Measurements from ENCODE around the gene MIB1. TPM values are rescaled to one million over a fixed set of nuclear protein-coding genes. Genes with fewer than 3 reads are reported as not detected.

MIB1 gene
- total and polyA plus RNA-seq, 2 donors (not counting 1 experiment from before 2014, with no cell fraction given): 1.8 to 25.5 TPM

- Mint-ChIP-seq H3K4me1 (no peaks in the 10 kb centered on the region), H3K27me3 (peaks cover 14% of the 10 kb centered on the region), H3K9me3 (ENCODE audit: insufficient read depth) (no peaks in the 10 kb centered on the region), H3K4me3 (no peak overlapping the region), H3K27ac (no peak overlapping the region)
- Histone ChIP-seq H3K4me3 (ENCODE audit: control extremely low read depth in 1 of 5, extremely low read depth in 1 of 5, insufficient read depth in 1 of 5, low read depth in 2 of 5, low read length in 4 of 5) (no peak overlapping the region), H3K27ac (ENCODE audit: low read length in 2 of 2) (no peak overlapping the region), H3K27me3 (replicated peaks in 1 of 4; ENCODE audit: control extremely low read depth in 1 of 4, control insufficient read depth in 3 of 4, insufficient read depth in 4 of 4, low read length in 3 of 4) (peaks cover 0 to 5% (median 1%) of the 10 kb centered on the region in 4 experiments), H3K4me2 (replicated peaks; ENCODE audit: low read depth, low read length, poor library complexity, severe bottlenecking) (no peak overlapping the region), H3K9me3 (ENCODE audit: control extremely low read depth in 1 of 3, control insufficient read depth in 2 of 3, insufficient read depth in 1 of 3, low read length in 2 of 3) (peaks cover 0 to 3% (median 0%) of the 10 kb centered on the region in 3 donors), H4K20me1 (ENCODE audit: control insufficient read depth, insufficient read depth, low read length, poor library complexity, severe bottlenecking) (no peaks in the 10 kb centered on the region), H3K9ac (ENCODE audit: low read length) (no peak overlapping the region), H3K4me1 (ENCODE audit: control insufficient read depth in 2 of 2, insufficient read depth in 2 of 2, low read length in 2 of 2) (no peaks in the 10 kb centered on the region), H3K79me2 (ENCODE audit: control insufficient read depth, insufficient read depth, low read length) (no peaks in the 10 kb centered on the region), H3K36me3 (replicated peaks in 1 of 2; ENCODE audit: control extremely low read depth in 1 of 2, control insufficient read depth in 1 of 2, extremely low read depth in 1 of 2, insufficient read depth in 2 of 2, low read length in 1 of 2) (no peaks in the 10 kb centered on the region), H2AFZ (ENCODE audit: insufficient read depth, low read depth, low read length, poor library complexity, severe bottlenecking) (no peak overlapping the region)
- ATAC-seq (ENCODE audit: low read depth) (no peak), DNase-seq (no peak)
- intact Hi-C loops (cut with micrococcal nuclease): no loop called here
- 0% methylated on average over 2 of the region's 5 CpGs for WGBS (ENCODE audit: insufficient coverage)
- TF ChIP-seq, protein P1, sequence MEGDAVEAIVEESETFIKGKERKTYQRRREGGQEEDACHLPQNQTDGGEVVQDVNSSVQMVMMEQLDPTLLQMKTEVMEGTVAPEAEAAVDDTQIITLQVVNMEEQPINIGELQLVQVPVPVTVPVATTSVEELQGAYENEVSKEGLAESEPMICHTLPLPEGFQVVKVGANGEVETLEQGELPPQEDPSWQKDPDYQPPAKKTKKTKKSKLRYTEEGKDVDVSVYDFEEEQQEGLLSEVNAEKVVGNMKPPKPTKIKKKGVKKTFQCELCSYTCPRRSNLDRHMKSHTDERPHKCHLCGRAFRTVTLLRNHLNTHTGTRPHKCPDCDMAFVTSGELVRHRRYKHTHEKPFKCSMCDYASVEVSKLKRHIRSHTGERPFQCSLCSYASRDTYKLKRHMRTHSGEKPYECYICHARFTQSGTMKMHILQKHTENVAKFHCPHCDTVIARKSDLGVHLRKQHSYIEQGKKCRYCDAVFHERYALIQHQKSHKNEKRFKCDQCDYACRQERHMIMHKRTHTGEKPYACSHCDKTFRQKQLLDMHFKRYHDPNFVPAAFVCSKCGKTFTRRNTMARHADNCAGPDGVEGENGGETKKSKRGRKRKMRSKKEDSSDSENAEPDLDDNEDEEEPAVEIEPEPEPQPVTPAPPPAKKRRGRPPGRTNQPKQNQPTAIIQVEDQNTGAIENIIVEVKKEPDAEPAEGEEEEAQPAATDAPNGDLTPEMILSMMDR (IDR thresholded peaks at IDR 0.05): no peak
- TF ChIP-seq EZH2 (IDR thresholded peaks at IDR 0.05; ENCODE audit: borderline replicate concordance, insufficient read depth, low read depth, low read length, poor library complexity, severe bottlenecking): no peak
- ChIA-PET POLR2A (no interaction called here), CTCF (no interaction called here)
Measured at GRCh38 chr18:21911551-21911950, 171.0 kb downstream of the MIB1 start.

DNA sequence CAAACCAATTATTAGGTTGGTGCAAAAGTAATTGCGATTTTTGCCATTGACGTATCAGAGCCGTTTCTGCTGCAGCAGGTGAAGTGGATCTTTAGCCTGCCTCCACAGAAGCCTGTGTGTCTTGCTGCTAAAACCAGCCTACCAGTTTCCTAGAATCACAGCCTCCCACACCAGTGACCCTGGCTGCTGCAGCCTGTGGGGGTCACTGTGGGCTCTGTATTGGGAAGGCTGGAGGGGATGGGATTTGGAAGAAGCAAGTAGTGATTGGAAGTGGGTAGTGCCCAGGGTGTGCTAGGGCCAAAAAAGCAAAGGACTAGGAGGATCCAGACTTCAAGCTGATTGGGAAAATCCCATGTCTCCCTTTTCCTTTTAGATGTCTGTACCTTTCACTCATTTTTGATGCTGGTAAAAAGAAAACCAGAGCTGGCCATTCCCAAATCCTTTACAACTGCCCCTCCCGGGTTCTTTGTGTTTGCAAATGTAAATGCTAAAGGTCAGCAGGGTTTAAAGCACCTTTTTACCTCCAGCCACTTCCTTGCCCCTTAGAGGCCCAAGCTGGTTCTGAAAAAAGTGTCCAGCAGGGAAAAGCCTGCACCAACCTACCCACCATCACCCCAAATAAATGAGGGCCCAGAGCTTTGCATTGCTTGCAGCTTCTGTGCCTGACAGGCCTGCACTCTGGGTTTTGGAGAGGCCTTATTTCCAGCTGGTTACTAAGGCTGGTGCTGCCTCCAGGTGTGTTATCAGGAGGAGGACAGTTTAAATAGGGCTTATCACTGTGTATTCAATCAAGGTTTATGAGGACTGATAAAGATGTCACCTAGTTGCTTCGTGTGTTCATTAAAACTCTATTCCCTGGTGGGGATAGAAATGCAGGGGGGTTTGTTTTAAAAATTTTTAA, 172.0 kb downstream of the MIB1 start:
- H3K4me1 Mint-ChIP-seq: no peaks in the 10 kb centered on the region
- Histone ChIP-seq H3K4me3 (ENCODE audit: control extremely low read depth in 1 of 5, extremely low read depth in 1 of 5, insufficient read depth in 1 of 5, low read depth in 2 of 5, low read length in 4 of 5) (no peak overlapping the region), H2AFZ (ENCODE audit: insufficient read depth, low read depth, low read length, poor library complexity, severe bottlenecking) (no peak overlapping the region), H3K27ac (ENCODE audit: low read length in 2 of 2) (no peak overlapping the region), H3K27me3 (replicated peaks in 1 of 4; ENCODE audit: control extremely low read depth in 1 of 4, control insufficient read depth in 3 of 4, insufficient read depth in 4 of 4, low read length in 3 of 4) (peaks cover 0 to 5% (median 1%) of the 10 kb centered on the region in 4 experiments), H3K79me2 (ENCODE audit: control insufficient read depth, insufficient read depth, low read length) (no peaks in the 10 kb centered on the region), H4K20me1 (ENCODE audit: control insufficient read depth, insufficient read depth, low read length, poor library complexity, severe bottlenecking) (no peaks in the 10 kb centered on the region), H3K4me2 (replicated peaks; ENCODE audit: low read depth, low read length, poor library complexity, severe bottlenecking) (no peak overlapping the region), H3K4me1 (ENCODE audit: control insufficient read depth in 2 of 2, insufficient read depth in 2 of 2, low read length in 2 of 2) (no peaks in the 10 kb centered on the region), H3K9me3 (ENCODE audit: control extremely low read depth in 1 of 3, control insufficient read depth in 2 of 3, insufficient read depth in 1 of 3, low read length in 2 of 3) (peaks cover 0 to 5% (median 0%) of the 10 kb centered on the region in 3 donors), H3K36me3 (replicated peaks in 1 of 2; ENCODE audit: control extremely low read depth in 1 of 2, control insufficient read depth in 1 of 2, extremely low read depth in 1 of 2, insufficient read depth in 2 of 2, low read length in 1 of 2) (no peaks in the 10 kb centered on the region), H3K9ac (ENCODE audit: low read length) (no peak overlapping the region)
- POLR2A ChIA-PET: no interaction called here
- no peak overlapping the region for H3K27ac Mint-ChIP-seq
- no peak overlapping the region for H3K4me3 Mint-ChIP-seq
- ATAC-seq (ENCODE audit: low read depth): no peak
- TF ChIP-seq, protein P1 (IDR thresholded peaks at IDR 0.05): no peak
- TF ChIP-seq EZH2 (IDR thresholded peaks at IDR 0.05; ENCODE audit: borderline replicate concordance, insufficient read depth, low read depth, low read length, poor library complexity, severe bottlenecking): no peak
- H3K9me3 Mint-ChIP-seq (ENCODE audit: insufficient read depth): no peaks in the 10 kb centered on the region
- intact Hi-C loops (cut with micrococcal nuclease): no loop called here
- peaks cover 12% of the 10 kb centered on the region for H3K27me3 Mint-ChIP-seq
- no peak for DNase-seq
- CTCF ChIA-PET: no interaction called here
- WGBS (ENCODE audit: insufficient coverage): 100% methylated on average over 3 of the region's 5 CpGs
